OCI-LY7 (cell line): ENCODE results near the gene E2F3. TPM values are rescaled to one million over a fixed set of nuclear protein-coding genes. Genes with fewer than 3 reads are reported as not detected.
"Not testable (repeated sequence)": the region's sequence is repeated elsewhere in the genome, so short reads cannot be mapped to it uniquely, and the experiment has no call there.

Experiments
- BruUV-seq: library from RNA; stranded (reverse); fragments of 400-500 nt; replicated peaks from 2 replicates; lab custom pipeline; 2021; lab: Mats Ljungman, UMichigan
- CTCF ChIA-PET: fragments of 300-600 bp; sonication (Branson Sonifier 250); formaldehyde crosslinking; loops from one replicate; lab custom pipeline; 2022; ENCODE audit warnings: antibody characterized with exemption; ENCODE audit not compliant: unreplicated experiment; lab: Charles Lee
- POLR2A ChIA-PET: fragments of 300-600 bp; sonication (Branson Sonifier 250); formaldehyde crosslinking; loops from one replicate; lab custom pipeline; 2022; ENCODE audit warnings: antibody characterized with exemption; lab: Charles Lee
- DNase-seq: peaks from one replicate; pipeline ENCODE4 v3.0.0-alpha.2; 2015; ENCODE audit warnings: low spot score
- H2AFZ ChIP-seq: fragments of 200-600 bp; sonication (generic), shearing (Covaris generic); 2 replicates; pipeline ENCODE4 v1.6.1; 2014; ENCODE audit warnings: mild to moderate bottlenecking, antibody characterized with exemption, low read length, moderate library complexity
- H3K27ac ChIP-seq: fragments of 200-600 bp; sonication (generic); 2 replicates; pipeline ENCODE4 v1.5.1; 2014; ENCODE audit warnings: mixed run types, low read depth, mild to moderate bottlenecking, moderate library complexity, low read length, inconsistent platforms; ENCODE audit not compliant: poor library complexity, severe bottlenecking
- H3K36me3 ChIP-seq: fragments of 200-600 bp; sonication (generic); 2 replicates; pipeline ENCODE4 v1.6.1; 2014; ENCODE audit warnings: mild to moderate bottlenecking, antibody characterized with exemption, low read length, moderate library complexity, mixed read lengths; ENCODE audit not compliant: insufficient read depth
- H3K4me1 ChIP-seq: fragments of 200-600 bp; sonication (generic); 2 replicates; pipeline ENCODE4 v1.5.1; 2014; ENCODE audit warnings: mild to moderate bottlenecking, low read length; ENCODE audit not compliant: insufficient read depth, poor library complexity, severe bottlenecking
- H3K4me2 ChIP-seq: fragments of 200-600 bp; sonication (generic); 2 replicates; pipeline ENCODE4 v1.6.1; 2014; ENCODE audit warnings: mild to moderate bottlenecking, low read length
- H3K4me3 ChIP-seq: fragments of 200-600 bp; sonication (generic); 2 replicates; pipeline ENCODE4 v1.5.1; 2014; ENCODE audit warnings: mild to moderate bottlenecking, low read depth, low read length; ENCODE audit not compliant: poor library complexity, severe bottlenecking
- H3K79me2 ChIP-seq: fragments of 200-600 bp; sonication (generic); 2 replicates; pipeline ENCODE4 v1.6.1; 2016; ENCODE audit warnings: low read depth, mild to moderate bottlenecking, low read length, moderate library complexity, mixed read lengths; ENCODE audit not compliant: insufficient read depth
- H3K9me2 ChIP-seq: fragments of 200-600 bp; sonication (generic); 2 replicates; pipeline ENCODE4 v1.6.1; 2016; ENCODE audit warnings: mild to moderate bottlenecking, low read length, mixed read lengths; ENCODE audit not compliant: insufficient read depth
- H3K9me3 ChIP-seq: fragments of 200-600 bp; sonication (generic); 2 replicates; pipeline ENCODE4 v1.6.1; 2014; ENCODE audit warnings: mild to moderate bottlenecking, mixed run types, low read length, mixed read lengths
- H4K20me1 ChIP-seq: fragments of 200-600 bp; sonication (generic); 2 replicates; pipeline ENCODE4 v1.6.1; 2014; ENCODE audit warnings: mild to moderate bottlenecking, antibody characterized with exemption, low read length, moderate library complexity, mixed read lengths; ENCODE audit not compliant: insufficient read depth
- EZH2phosphoT487 ChIP-seq: fragments of 200-600 bp; sonication (generic); IDR thresholded peaks from 2 replicates; pipeline ENCODE4 v1.6.1; 2018; ENCODE audit warnings: low read depth, borderline replicate concordance, mild to moderate bottlenecking, mixed run types, antibody characterized with exemption, low read length, moderate library complexity, mixed read lengths
- intact Hi-C: fragments of 100-400 bp; cut with micrococcal nuclease; formaldehyde crosslinking; loops from one replicate; pipeline ENCODE4 v1.10.0; 2022; ENCODE audit not compliant: unreplicated experiment
- total RNA-seq, 2 experiments: library from RNA; depleted of rRNA in 1 of 2; stranded (reverse); fragments of >200 nt in 1 of 2; shearing (Covaris generic) in 1 of 2; gene quantifications; 2 replicates each; pipeline ENCODE4 v1.2.3, GENCODE V29; 2014 to 2022
- TF ChIP-seq, protein P1 (sequence below): fragments of 200-600 bp; sonication (generic); conservative IDR thresholded peaks from 2 replicates; pipeline ENCODE4 v1.5.1; 2014; ENCODE audit warnings: mild to moderate bottlenecking, antibody characterized with exemption, low read length, moderate library complexity, mixed read lengths

The E2F3 gene
- total RNA-seq, 2 experiments from 2014 or later = 12.4 to 31.2 TPM

- Histone ChIP-seq H3K79me2 (no peaks in the 10 kb centered on the region), H3K36me3 (no peaks in the 10 kb centered on the region), H3K9me3 (no peaks in the 10 kb centered on the region), H4K20me1 (no peaks in the 10 kb centered on the region), H3K4me1 (no peaks in the 10 kb centered on the region), H2AFZ (no peak overlapping the region), H3K27ac (no peak overlapping the region), H3K4me3 (no peak overlapping the region), H3K9me2 (no peaks in the 10 kb centered on the region), H3K4me2 (no peak overlapping the region)
- ChIA-PET POLR2A (no interaction called here), CTCF (no interaction called here)
- TF ChIP-seq EZH2phosphoT487 = no peak
- intact Hi-C loops = no loop called here
- DNase-seq = no peak
- BruUV-seq = no TSS peak
These were observed 110.2 kb downstream of the E2F3 start for GRCh38 chr6:20511852-20512251.

GRCh38 chr6:20525208-20525607 is 123.5 kb downstream of the E2F3 start:
- H3K4me1 ChIP-seq = peaks cover 13% of the 10 kb centered on the region
- H3K79me2 ChIP-seq, H3K4me2 ChIP-seq, H3K9me3 ChIP-seq, DNase-seq, H3K4me3 ChIP-seq, CTCF ChIA-PET, BruUV-seq, intact Hi-C loops, H3K9me2 ChIP-seq, H4K20me1 ChIP-seq, POLR2A ChIA-PET, H3K27ac ChIP-seq, H3K36me3 ChIP-seq, H2AFZ ChIP-seq: not testable (repeated sequence)

DNA sequence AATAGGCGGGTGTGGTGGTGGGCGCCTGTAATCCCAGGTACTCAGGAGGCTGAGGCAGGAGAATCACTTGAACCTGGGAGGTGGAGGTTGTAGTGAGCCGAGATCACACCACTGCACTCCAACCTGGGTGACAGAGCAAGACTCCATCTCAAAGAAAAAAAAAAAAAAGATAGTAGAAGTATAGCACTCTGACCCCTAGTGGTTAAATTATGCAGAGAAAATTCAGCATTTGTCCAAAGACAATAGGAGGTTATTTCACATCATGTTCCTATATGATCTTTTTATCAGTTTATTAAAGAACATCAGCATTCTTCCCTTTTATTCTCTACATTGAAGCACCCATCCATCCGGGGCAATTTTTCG is 127.4 kb downstream of the E2F3 start:
- H3K36me3 ChIP-seq, H3K9me3 ChIP-seq, H3K27ac ChIP-seq, H3K4me3 ChIP-seq, CTCF ChIA-PET, H3K79me2 ChIP-seq, H2AFZ ChIP-seq, H4K20me1 ChIP-seq, H3K9me2 ChIP-seq, BruUV-seq: not testable (repeated sequence)
- Histone ChIP-seq H3K4me1 (peaks cover 20% of the 10 kb centered on the region), H3K4me2 (peak overlapping the region; percentile 34; the same call in 1 of the 2 replicates)
- POLR2A ChIA-PET = interaction anchor here (0.6 to 1.2 kb wide), 3 partner anchors 20 to 205 kb away, joined by 3 to 7 read pairs (median 3); no protein-coding TSS in a partner anchor
- TF ChIP-seq, protein P1, sequence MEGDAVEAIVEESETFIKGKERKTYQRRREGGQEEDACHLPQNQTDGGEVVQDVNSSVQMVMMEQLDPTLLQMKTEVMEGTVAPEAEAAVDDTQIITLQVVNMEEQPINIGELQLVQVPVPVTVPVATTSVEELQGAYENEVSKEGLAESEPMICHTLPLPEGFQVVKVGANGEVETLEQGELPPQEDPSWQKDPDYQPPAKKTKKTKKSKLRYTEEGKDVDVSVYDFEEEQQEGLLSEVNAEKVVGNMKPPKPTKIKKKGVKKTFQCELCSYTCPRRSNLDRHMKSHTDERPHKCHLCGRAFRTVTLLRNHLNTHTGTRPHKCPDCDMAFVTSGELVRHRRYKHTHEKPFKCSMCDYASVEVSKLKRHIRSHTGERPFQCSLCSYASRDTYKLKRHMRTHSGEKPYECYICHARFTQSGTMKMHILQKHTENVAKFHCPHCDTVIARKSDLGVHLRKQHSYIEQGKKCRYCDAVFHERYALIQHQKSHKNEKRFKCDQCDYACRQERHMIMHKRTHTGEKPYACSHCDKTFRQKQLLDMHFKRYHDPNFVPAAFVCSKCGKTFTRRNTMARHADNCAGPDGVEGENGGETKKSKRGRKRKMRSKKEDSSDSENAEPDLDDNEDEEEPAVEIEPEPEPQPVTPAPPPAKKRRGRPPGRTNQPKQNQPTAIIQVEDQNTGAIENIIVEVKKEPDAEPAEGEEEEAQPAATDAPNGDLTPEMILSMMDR = peak; percentile 70
- DNase-seq = peak; percentile 81
- intact Hi-C loops = loop anchor here (1.0 kb wide), 2 partner anchors 125 to 238 kb away; no protein-coding TSS in a partner anchor

- no TSS peak for BruUV-seq
- no peaks in the 10 kb centered on the region for H3K9me3 ChIP-seq
- H3K4me3 ChIP-seq = no peak overlapping the region
- TF ChIP-seq, protein P1 = no peak
- TF ChIP-seq EZH2phosphoT487 = no peak
- H3K9me2 ChIP-seq = no peaks in the 10 kb centered on the region
- peaks cover 27% of the 10 kb centered on the region; the same call in 1 of the 2 replicates for H3K79me2 ChIP-seq
- peaks cover 18% of the 10 kb centered on the region; the same call in 1 of the 2 replicates for H3K36me3 ChIP-seq
- ChIA-PET POLR2A (interaction anchor here (0.6 to 4.0 kb wide), 6 partner anchors 9 to 1060 kb away, joined by 3 to 17 read pairs (median 3); partner anchors contain the start of gene SOX4), CTCF (no interaction called here)
- H3K27ac ChIP-seq = no peak overlapping the region
- peak overlapping the region; percentile 3; the same call in 1 of the 2 replicates for H2AFZ ChIP-seq
- intact Hi-C loops = no loop called here
- no peak for DNase-seq
- H3K4me1 ChIP-seq = peaks cover 27% of the 10 kb centered on the region
- H4K20me1 ChIP-seq = no peaks in the 10 kb centered on the region
- H3K4me2 ChIP-seq = no peak overlapping the region
These were observed 131.2 kb downstream of the E2F3 start for GRCh38 chr6:20532881-20533280.
